MM.1S (cell line): ENCODE measurements around the gene PCCA.

Source experiments
- DNase-seq: peaks from one replicate; pipeline ENCODE4 v3.0.0-alpha.2; 2015
- H2AFZ ChIP-seq: fragments of 300-600 bp; sonication (generic); 2 replicates; pipeline ENCODE4 v1.6.0; 2016; ENCODE audit warnings: antibody characterized with exemption, low read length
- H3F3A ChIP-seq: fragments of 300-600 bp; sonication (generic); 2 replicates; pipeline ENCODE4 v1.6.1; 2016; ENCODE audit warnings: mild to moderate bottlenecking, antibody characterized with exemption, low read length, moderate library complexity, mixed read lengths; ENCODE audit not compliant: insufficient read depth
- H3K27ac ChIP-seq: fragments of 300-600 bp; sonication (generic); 2 replicates; pipeline ENCODE4 v1.5.1; 2016; ENCODE audit warnings: mild to moderate bottlenecking, low read length
- H3K27me3 ChIP-seq: fragments of 300-600 bp; sonication (generic); replicated peaks from 2 replicates; pipeline ENCODE4 v1.6.0; 2016; ENCODE audit warnings: low read length; ENCODE audit not compliant: insufficient read depth
- H3K36me3 ChIP-seq: fragments of 300-600 bp; sonication (generic); replicated peaks from 2 replicates; pipeline ENCODE4 v1.6.1; 2016; ENCODE audit warnings: mild to moderate bottlenecking, low read length, mixed read lengths; ENCODE audit not compliant: insufficient read depth
- H3K4me1 ChIP-seq: fragments of 300-600 bp; sonication (generic); 2 replicates; pipeline ENCODE4 v1.6.1; 2016; ENCODE audit warnings: low read length, mixed read lengths
- H3K4me2 ChIP-seq: fragments of 300-600 bp; sonication (generic); 2 replicates; pipeline ENCODE4 v1.6.0; 2016; ENCODE audit warnings: low read depth, low read length
- H3K4me3 ChIP-seq: fragments of 300-600 bp; sonication (generic); 2 replicates; pipeline ENCODE4 v1.5.1; 2016; ENCODE audit warnings: low read length, mixed read lengths
- H3K79me2 ChIP-seq: fragments of 300-600 bp; sonication (generic); 2 replicates; pipeline ENCODE4 v1.6.1; 2016; ENCODE audit warnings: mixed run types, low read length, mixed read lengths
- H3K9ac ChIP-seq: fragments of 300-600 bp; sonication (generic); 2 replicates; pipeline ENCODE4 v1.6.1; 2016; ENCODE audit warnings: low read length, mixed read lengths
- H3K9me2 ChIP-seq: fragments of 300-600 bp; sonication (generic); replicated peaks from 2 replicates; pipeline ENCODE4 v1.6.1; 2016; ENCODE audit warnings: mild to moderate bottlenecking, low read length, mixed read lengths; ENCODE audit not compliant: insufficient read depth
- H3K9me3 ChIP-seq: fragments of 300-600 bp; sonication (generic); replicated peaks from 2 replicates; pipeline ENCODE4 v1.6.1; 2016; ENCODE audit warnings: mild to moderate bottlenecking, low read length, mixed read lengths; ENCODE audit not compliant: insufficient read depth
- H4K20me1 ChIP-seq: fragments of 300-600 bp; sonication (generic); 2 replicates; pipeline ENCODE4 v1.6.1; 2016; ENCODE audit warnings: mild to moderate bottlenecking, low read length, moderate library complexity, mixed read lengths; ENCODE audit not compliant: insufficient read depth
- CTCF ChIP-seq: fragments of 300-600 bp; sonication (generic); IDR thresholded peaks from 2 replicates; pipeline ENCODE4 v1.5.1; 2016; ENCODE audit warnings: antibody characterized with exemption, low read length, mixed read lengths
- EZH2 ChIP-seq: fragments of 300-600 bp; sonication (generic); optimal IDR thresholded peaks from 2 replicates; pipeline ENCODE3; 2017; ENCODE audit warnings: low read depth, mild to moderate bottlenecking, antibody characterized with exemption, low read length, mixed read lengths
- EZH2phosphoT487 ChIP-seq: fragments of 300-600 bp; sonication (generic); IDR thresholded peaks from 2 replicates; pipeline ENCODE4 v1.6.1; 2018; ENCODE audit warnings: antibody characterized with exemption, low read length

Gene PCCA

GRCh38 chr13:100502446-100502845, 413.6 kb downstream of the PCCA start:
- Histone ChIP-seq H3K9me2 (no peaks in the 10 kb centered on the region), H3K36me3 (no peaks in the 10 kb centered on the region), H4K20me1 (no peaks in the 10 kb centered on the region), H3K27me3 (no peaks in the 10 kb centered on the region), H3F3A (peaks cover under 1% of the 10 kb centered on the region; the same call in 1 of the 2 replicates), H3K9me3 (no peaks in the 10 kb centered on the region), H3K4me2 (no peak overlapping the region), H3K9ac (no peak overlapping the region), H3K4me1 (peaks cover 5% of the 10 kb centered on the region; the same call in 1 of the 2 replicates), H3K4me3 (no peak overlapping the region), H3K27ac (no peak overlapping the region), H3K79me2 (no peaks in the 10 kb centered on the region), H2AFZ (no peak overlapping the region)
- no peak for DNase-seq
- TF ChIP-seq CTCF (no peak), EZH2 (no peak), EZH2phosphoT487 (no peak)

- H3K79me2 ChIP-seq: no peaks in the 10 kb centered on the region
- no peaks in the 10 kb centered on the region for H3K36me3 ChIP-seq
- H3K9ac ChIP-seq: no peak overlapping the region
- no peaks in the 10 kb centered on the region for H4K20me1 ChIP-seq
- no peaks in the 10 kb centered on the region for H3K9me2 ChIP-seq
- no peak for DNase-seq
- H3K27me3 ChIP-seq: no peaks in the 10 kb centered on the region
- no peaks in the 10 kb centered on the region for H3K4me1 ChIP-seq
- no peaks in the 10 kb centered on the region for H3K9me3 ChIP-seq
- no peak overlapping the region for H3K4me3 ChIP-seq
- H3K4me2 ChIP-seq: no peak overlapping the region
- H2AFZ ChIP-seq: no peak overlapping the region
- H3K27ac ChIP-seq: no peak overlapping the region
- TF ChIP-seq EZH2 (no peak), EZH2phosphoT487 (no peak), CTCF (no peak)
- H3F3A ChIP-seq: no peaks in the 10 kb centered on the region
These were observed 414.7 kb downstream of the PCCA start for GRCh38 chr13:100503622-100504021.

GRCh38 chr13:100506154-100506553, 417.3 kb downstream of the PCCA start:
- H3K4me2 ChIP-seq: peak overlapping the region; percentile 79
- peak overlapping the region; percentile 12; the same call in 1 of the 2 replicates for H3K27ac ChIP-seq

More at GRCh38 chr13:100506154-100506553, 417.3 kb downstream of the PCCA start:
- Histone ChIP-seq H3K9me3 (no peaks in the 10 kb centered on the region), H4K20me1 (no peaks in the 10 kb centered on the region), H3K79me2 (no peaks in the 10 kb centered on the region), H2AFZ (no peak overlapping the region), H3K4me1 (no peaks in the 10 kb centered on the region), H3K4me3 (peak overlapping the region; percentile 44; the same call in 1 of the 2 replicates), H3K9ac (no peak overlapping the region; the same call in 1 of the 2 replicates), H3K27me3 (no peaks in the 10 kb centered on the region), H3K36me3 (no peaks in the 10 kb centered on the region), H3K9me2 (no peaks in the 10 kb centered on the region), H3F3A (no peaks in the 10 kb centered on the region)
- TF ChIP-seq EZH2 (no peak), EZH2phosphoT487 (no peak), CTCF (no peak)
- DNase-seq: peak; percentile 48
